Measurements from ENCODE around the gene DLL4.

Gene DLL4

DNA sequence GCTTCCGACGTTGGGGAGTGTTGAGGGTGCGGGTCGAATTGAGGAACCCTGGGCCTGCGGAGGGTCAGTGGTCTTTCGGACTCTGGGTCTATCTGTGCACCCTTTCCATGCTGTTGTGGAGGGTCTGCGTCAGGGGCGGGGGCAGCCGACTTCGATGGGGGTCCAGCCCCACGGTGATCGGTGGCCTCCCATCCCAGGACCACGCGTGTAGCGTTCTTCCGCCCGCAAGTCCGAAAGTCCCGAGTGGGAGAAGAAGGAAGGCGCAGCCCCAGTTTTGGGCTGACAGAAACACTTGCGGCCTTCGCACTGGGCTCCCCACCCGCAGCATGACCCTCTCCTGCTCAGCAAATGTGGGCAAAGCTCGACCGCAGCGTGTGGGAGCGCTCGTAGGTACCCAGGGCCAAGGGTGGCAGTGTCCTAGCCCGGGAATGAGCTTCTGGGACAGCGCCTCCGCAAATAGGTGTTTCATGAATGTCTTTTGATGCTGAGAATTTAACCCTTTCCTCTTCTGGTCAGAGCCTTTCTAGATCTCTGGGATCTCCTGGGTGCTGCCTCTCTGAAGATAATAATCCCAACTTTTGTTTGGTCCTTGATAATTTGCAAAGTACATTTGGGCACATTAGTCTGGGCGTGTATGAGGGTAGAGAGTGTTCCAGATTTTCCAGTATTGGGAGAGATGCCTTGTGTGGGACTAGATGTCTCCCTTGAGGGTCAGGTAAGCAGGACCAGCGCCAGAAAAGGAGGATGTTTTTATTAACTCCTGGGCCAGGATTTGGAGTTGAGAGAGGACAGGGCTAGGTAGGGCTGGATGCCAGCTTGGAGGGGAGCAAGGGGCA lies 2.3 kb upstream of the DLL4 start:
- DNase-seq (ENCODE audit: low spot score), result no peak

DNA sequence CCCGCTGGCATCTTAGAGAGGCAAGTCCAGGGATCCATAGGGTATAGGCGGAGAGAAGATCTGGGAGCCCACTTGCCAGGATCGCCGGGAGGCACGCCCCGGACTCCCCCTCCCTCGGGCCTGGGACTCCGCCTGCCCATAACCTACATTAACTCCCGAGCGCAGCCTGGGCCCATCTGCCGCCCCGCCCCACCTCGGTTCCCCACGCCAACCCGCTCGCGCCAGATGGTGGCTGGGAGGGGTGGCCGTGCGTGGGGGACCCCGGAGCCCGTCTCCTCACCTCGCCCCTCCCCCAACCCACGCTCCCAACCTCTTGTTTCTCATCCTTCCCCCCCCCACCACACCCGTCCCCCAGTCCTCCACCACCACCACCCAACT lies 1.7 kb upstream of the DLL4 start:
- DNase-seq (ENCODE audit: low spot score), result no peak

- no peak for DNase-seq (ENCODE audit: low spot score)
Observed at GRCh38 chr15:40927873-40928806, 1.0 kb upstream of the DLL4 start.

DNA sequence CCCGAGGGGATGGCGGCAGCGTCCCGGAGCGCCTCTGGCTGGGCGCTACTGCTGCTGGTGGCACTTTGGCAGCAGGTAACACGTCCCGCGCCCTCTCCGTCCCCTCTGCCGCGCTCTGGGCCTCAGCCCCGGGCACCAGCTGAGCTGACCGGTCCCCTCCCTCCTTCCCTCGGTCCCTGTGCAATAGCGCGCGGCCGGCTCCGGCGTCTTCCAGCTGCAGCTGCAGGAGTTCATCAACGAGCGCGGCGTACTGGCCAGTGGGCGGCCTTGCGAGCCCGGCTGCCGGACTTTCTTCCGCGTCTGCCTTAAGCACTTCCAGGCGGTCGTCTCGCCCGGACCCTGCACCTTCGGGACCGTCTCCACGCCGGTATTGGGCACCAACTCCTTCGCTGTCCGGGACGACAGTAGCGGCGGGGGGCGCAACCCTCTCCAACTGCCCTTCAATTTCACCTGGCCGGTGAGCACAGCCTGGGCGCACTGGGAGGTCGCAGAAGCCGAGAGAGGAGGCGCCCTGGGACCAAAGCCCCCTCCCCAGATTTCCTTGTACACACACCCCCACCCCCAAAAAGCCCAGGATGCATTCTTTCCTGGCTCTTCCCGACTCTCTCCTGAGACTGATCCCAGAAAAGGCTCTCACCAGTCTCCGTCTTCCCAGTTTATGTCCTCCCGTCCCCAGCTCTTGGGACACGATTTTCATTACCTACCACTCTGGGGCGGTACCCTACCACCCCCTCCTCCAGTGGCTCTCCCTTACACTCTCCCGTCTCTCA lies 705 bp downstream of the DLL4 start:
- DNase-seq (ENCODE audit: low spot score), result no peak

- no peak for DNase-seq (ENCODE audit: low spot score)
Observed at GRCh38 chr15:40930430-40931299, 1.5 kb downstream of the DLL4 start.

- DNase-seq (ENCODE audit: low spot score), result no peak
Observed at GRCh38 chr15:40931300-40932142, 2.4 kb downstream of the DLL4 start.

GRCh38 chr15:40932156-40932555 lies 3.0 kb downstream of the DLL4 start:
- DNase-seq (ENCODE audit: low spot score), result no peak

- no peak for DNase-seq (ENCODE audit: low spot score)
Observed at GRCh38 chr15:40932649-40933516, 3.7 kb downstream of the DLL4 start.

GRCh38 chr15:40933517-40933902 lies 4.4 kb downstream of the DLL4 start:
- DNase-seq (ENCODE audit: low spot score), result no peak

DNA sequence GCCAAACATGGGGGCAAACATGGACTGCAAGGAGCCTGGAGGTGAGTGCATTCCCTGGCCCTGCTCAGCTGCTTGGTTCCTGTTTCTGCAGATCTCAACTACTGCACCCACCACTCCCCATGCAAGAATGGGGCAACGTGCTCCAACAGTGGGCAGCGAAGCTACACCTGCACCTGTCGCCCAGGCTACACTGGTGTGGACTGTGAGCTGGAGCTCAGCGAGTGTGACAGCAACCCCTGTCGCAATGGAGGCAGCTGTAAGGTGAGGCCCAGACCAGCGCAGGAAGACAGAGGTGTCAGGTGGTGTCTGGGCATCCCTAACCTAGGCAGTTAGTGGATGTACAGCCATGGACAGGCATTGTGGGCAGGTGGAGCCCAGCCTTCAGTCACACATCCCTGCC lies 5.3 kb downstream of the DLL4 start:
- DNase-seq (ENCODE audit: low spot score), result no peak

DNA sequence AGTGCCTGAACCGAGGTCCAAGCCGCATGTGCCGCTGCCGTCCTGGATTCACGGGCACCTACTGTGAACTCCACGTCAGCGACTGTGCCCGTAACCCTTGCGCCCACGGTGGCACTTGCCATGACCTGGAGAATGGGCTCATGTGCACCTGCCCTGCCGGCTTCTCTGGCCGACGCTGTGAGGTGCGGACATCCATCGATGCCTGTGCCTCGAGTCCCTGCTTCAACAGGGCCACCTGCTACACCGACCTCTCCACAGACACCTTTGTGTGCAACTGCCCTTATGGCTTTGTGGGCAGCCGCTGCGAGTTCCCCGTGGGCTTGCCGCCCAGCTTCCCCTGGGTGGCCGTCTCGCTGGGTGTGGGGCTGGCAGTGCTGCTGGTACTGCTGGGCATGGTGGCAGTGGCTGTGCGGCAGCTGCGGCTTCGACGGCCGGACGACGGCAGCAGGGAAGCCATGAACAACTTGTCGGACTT lies 7.1 kb downstream of the DLL4 start:
- DNase-seq (ENCODE audit: low spot score), result no peak

GRCh38 chr15:40936709-40937666 lies 7.8 kb downstream of the DLL4 start:
- DNase-seq (ENCODE audit: low spot score), result no peak

DNA sequence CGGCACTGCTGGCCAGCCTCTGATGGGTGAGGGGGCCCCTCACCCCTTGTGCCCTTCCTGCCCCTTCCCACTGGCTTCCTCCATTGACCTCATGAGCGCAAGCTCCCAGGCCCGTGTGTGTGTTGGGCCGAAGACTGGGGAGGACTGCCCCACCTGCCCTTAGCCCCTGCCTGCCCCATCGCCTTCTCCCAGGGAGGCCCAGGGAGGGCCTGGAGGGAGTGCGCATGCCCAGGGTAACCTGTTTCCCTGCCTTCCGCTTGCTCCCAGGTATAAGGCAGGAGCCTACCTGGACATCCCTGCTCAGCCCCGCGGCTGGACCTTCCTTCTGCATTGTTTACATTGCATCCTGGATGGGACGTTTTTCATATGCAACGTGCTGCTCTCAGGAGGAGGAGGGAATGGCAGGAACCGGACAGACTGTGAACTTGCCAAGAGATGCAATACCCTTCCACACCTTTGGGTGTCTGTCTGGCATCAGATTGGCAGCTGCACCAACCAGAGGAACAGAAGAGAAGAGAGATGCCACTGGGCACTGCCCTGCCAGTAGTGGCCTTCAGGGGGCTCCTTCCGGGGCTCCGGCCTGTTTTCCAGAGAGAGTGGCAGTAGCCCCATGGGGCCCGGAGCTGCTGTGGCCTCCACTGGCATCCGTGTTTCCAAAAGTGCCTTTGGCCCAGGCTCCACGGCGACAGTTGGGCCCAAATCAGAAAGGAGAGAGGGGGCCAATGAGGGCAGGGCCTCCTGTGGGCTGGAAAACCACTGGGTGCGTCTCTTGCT lies 8.8 kb downstream of the DLL4 start:
- DNase-seq (ENCODE audit: low spot score), result no peak

- DNase-seq (ENCODE audit: low spot score), result no peak
Observed at GRCh38 chr15:40938536-40938870, 9.4 kb downstream of the DLL4 start.

GRCh38 chr15:40940296-40940801 lies 11.2 kb downstream of the DLL4 start:
- DNase-seq (ENCODE audit: low spot score), result no peak

GRCh38 chr15:40941068-40941527 lies 12.0 kb downstream of the DLL4 start:
- no peak for DNase-seq (ENCODE audit: low spot score)
